Panc1 (cell line): ENCODE measurements around the gene CCDC51.

ENCODE experiments used
- POLR2AphosphoS5 ChIP-seq: IDR thresholded peaks from 2 replicates; pipeline ENCODE4 v1.6.1; 2012; ENCODE audit warnings: mild to moderate bottlenecking, low read depth, low read length, moderate library complexity
- TF ChIP-seq, protein P1 (sequence below): fragments of 450-650 bp; IDR thresholded peaks from 2 replicates; pipeline ENCODE4 v1.5.1; 2017; ENCODE audit warnings: mild to moderate bottlenecking
- TF ChIP-seq, protein P2 (sequence below), 2 experiments: IDR thresholded peaks; 2 replicates each; pipeline ENCODE4 v1.6.1; 2011 to 2012; ENCODE audit warnings: low read depth in 2 of 2, control low read depth in 1 of 2, low read length in 1 of 2, mild to moderate bottlenecking in 1 of 2, moderate library complexity in 1 of 2; ENCODE audit not compliant: insufficient read depth in 1 of 2

DNA sequence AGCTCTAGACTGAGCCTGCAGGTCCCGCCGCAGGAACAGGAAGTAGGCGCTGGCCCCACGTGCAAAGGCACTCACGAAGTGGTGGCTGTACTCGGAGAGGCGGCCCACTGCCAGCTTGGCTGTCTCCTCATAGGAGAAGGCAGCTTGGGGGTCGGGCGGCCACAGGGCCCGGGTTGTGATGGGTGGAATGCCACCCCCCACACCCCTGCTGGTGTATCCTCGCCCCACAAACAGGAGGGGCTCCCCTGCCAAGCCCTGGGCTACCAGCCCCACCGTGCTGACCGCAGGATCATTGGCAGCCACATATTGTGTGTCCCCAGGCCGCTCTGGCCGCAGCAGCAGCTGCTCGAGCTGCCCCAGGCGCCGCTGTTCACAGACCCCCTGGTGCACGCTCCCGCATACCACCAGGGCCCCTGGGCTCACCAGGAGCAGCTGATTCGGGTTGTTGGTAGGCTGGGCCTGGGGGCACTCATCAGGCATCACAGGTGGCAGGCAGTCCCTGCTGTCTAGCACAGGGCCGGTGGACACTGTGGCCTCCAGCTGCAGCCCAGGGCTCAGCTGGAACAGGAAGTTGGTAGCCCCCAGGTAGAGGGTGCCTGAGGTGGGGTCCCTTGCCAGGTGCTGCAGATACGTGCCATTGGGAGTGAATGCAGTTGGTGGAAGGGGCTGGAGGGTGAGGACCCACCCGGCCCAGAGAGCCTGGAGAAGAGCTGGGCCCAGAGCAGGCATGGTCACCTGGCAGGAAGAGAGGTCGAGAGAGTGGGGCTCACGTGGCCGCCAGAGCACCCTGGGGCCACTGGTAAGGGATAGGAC is 15.8 kb downstream of the CCDC51 start:
- TF ChIP-seq, protein P1, sequence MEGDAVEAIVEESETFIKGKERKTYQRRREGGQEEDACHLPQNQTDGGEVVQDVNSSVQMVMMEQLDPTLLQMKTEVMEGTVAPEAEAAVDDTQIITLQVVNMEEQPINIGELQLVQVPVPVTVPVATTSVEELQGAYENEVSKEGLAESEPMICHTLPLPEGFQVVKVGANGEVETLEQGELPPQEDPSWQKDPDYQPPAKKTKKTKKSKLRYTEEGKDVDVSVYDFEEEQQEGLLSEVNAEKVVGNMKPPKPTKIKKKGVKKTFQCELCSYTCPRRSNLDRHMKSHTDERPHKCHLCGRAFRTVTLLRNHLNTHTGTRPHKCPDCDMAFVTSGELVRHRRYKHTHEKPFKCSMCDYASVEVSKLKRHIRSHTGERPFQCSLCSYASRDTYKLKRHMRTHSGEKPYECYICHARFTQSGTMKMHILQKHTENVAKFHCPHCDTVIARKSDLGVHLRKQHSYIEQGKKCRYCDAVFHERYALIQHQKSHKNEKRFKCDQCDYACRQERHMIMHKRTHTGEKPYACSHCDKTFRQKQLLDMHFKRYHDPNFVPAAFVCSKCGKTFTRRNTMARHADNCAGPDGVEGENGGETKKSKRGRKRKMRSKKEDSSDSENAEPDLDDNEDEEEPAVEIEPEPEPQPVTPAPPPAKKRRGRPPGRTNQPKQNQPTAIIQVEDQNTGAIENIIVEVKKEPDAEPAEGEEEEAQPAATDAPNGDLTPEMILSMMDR = no peak
- TF ChIP-seq, protein P2, sequence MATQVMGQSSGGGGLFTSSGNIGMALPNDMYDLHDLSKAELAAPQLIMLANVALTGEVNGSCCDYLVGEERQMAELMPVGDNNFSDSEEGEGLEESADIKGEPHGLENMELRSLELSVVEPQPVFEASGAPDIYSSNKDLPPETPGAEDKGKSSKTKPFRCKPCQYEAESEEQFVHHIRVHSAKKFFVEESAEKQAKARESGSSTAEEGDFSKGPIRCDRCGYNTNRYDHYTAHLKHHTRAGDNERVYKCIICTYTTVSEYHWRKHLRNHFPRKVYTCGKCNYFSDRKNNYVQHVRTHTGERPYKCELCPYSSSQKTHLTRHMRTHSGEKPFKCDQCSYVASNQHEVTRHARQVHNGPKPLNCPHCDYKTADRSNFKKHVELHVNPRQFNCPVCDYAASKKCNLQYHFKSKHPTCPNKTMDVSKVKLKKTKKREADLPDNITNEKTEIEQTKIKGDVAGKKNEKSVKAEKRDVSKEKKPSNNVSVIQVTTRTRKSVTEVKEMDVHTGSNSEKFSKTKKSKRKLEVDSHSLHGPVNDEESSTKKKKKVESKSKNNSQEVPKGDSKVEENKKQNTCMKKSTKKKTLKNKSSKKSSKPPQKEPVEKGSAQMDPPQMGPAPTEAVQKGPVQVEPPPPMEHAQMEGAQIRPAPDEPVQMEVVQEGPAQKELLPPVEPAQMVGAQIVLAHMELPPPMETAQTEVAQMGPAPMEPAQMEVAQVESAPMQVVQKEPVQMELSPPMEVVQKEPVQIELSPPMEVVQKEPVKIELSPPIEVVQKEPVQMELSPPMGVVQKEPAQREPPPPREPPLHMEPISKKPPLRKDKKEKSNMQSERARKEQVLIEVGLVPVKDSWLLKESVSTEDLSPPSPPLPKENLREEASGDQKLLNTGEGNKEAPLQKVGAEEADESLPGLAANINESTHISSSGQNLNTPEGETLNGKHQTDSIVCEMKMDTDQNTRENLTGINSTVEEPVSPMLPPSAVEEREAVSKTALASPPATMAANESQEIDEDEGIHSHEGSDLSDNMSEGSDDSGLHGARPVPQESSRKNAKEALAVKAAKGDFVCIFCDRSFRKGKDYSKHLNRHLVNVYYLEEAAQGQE (IDR thresholded peaks at IDR 0.05; ENCODE audit: insufficient read depth in 1 of 2, low read depth in 2 of 2, low read length in 1 of 2) = no peak
- no peak for TF ChIP-seq POLR2AphosphoS5
